ENCODE results near the gene YAP1.

YAP1 gene

GRCh38 chr11:102109896-102110760 lies at the start of gene YAP1:
Gene YAP1, plus strand, starts transcription at chr11:102110447. Its CDS starts 402 bp downstream, at chr11:102110849.
- peak; percentile 43 for DNase-seq (ENCODE audit: low spot score)

GRCh38 chr11:102061276-102061675 lies 49.0 kb upstream of the YAP1 start:
- DNase-seq (ENCODE audit: low spot score), result no peak

GRCh38 chr11:102062106-102062505 lies 48.1 kb upstream of the YAP1 start:
- no peak for DNase-seq (ENCODE audit: low spot score)

DNA sequence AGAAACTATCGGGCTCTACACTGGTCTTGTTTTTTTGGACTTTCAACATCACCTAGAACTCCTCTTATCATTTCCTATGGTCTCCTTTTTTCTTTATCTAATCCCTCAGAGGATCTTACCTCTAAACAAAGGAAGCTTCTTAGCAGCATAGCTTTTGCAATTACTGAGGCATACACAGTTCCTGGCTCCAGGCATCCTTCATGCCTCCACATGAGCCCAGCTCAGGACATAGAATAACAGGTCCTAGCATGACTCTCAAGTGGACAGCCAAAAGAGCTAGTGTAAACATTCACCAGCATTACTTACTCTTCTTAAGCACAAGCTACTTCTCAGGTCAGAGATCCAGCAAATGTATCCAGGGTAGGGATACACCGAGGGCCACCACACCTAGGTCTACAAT lies 45.9 kb upstream of the YAP1 start:
- no peak for DNase-seq (ENCODE audit: low spot score)

- no peak for DNase-seq (ENCODE audit: low spot score)
Observed at GRCh38 chr11:102070766-102071165, 39.5 kb upstream of the YAP1 start.

- DNase-seq (ENCODE audit: low spot score), result no peak
Observed at GRCh38 chr11:102071497-102072472, 38.5 kb upstream of the YAP1 start.

DNA sequence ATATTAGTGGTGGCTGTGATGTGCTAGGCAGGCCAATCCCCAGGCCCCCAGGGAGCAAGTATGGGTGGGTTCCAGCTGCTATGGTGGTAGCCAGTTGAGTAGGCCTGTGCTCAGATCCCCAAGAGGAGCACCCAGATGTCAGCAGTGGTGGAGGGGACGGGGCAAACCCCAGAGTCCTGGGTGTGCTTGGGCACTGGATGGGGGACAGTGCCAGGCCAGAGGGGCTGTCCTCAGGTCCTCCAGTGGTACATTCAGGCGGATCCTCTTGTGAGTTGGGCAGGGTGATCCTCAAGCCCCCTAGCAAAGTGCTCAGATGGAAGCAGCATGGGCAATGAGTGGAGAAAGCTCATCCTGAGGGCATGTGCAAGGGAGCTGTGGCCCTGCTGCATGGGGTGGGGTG lies 37.0 kb upstream of the YAP1 start:
- DNase-seq (ENCODE audit: low spot score), result no peak

DNA sequence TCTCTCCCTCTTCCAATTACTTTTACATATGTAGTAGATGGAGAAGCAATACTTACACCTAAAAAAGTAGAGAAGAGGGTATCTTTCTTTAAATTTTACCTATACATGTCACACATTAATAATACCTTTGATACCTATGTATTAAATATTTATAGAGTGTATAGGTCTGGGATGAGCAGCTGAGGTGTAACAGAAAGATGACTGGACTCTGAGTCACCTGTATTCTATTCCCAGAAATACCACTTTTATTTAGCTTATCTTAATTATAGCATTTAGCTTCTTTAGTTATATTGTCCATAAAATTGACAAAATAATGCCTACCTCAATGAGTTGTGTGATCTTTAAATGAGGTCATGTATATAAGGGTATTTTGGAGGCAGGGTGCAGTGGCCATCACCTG lies 30.6 kb upstream of the YAP1 start:
- no peak for DNase-seq (ENCODE audit: low spot score)

DNA sequence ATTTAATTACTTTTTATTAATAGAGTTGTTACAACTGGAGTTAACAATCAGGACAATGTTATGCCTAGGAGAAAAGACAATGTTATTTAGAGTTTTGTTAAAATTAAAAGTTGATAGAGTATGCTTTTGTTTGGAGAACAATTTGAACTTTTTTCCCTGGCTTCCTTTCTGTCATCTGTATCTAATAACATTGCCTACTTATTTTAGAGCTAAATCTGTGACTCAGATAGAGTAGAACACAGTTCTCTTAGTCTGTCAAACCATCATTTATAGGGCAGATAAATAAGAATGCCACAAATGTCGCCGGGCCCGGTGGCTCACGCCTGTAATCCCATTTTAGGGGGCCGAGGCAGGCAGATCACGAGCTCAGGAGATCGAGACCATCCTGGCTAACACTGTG lies 28.9 kb upstream of the YAP1 start:
- no peak for DNase-seq (ENCODE audit: low spot score)

GRCh38 chr11:102085864-102086551 lies 24.2 kb upstream of the YAP1 start:
- DNase-seq (ENCODE audit: low spot score), result no peak

- no peak for DNase-seq (ENCODE audit: low spot score)
Observed at GRCh38 chr11:102097186-102097585, 13.1 kb upstream of the YAP1 start.

GRCh38 chr11:102099755-102100154 lies 10.5 kb upstream of the YAP1 start:
- no peak for DNase-seq (ENCODE audit: low spot score)

- no peak for DNase-seq (ENCODE audit: low spot score)
Observed at GRCh38 chr11:102108734-102109440, 1.4 kb upstream of the YAP1 start.

GRCh38 chr11:102110761-102111010 lies 439 bp downstream of the YAP1 start:
- DNase-seq (ENCODE audit: low spot score), result no peak

- peak; percentile 11 for DNase-seq (ENCODE audit: low spot score)
Observed at GRCh38 chr11:102111011-102111786, 952 bp downstream of the YAP1 start.

GRCh38 chr11:102111787-102112508 lies 1.7 kb downstream of the YAP1 start:
- peak; percentile 3 for DNase-seq (ENCODE audit: low spot score)

GRCh38 chr11:102112509-102112821 lies 2.2 kb downstream of the YAP1 start:
- no peak for DNase-seq (ENCODE audit: low spot score)

- no peak for DNase-seq (ENCODE audit: low spot score)
Observed at GRCh38 chr11:102114032-102114431, 3.8 kb downstream of the YAP1 start.

DNA sequence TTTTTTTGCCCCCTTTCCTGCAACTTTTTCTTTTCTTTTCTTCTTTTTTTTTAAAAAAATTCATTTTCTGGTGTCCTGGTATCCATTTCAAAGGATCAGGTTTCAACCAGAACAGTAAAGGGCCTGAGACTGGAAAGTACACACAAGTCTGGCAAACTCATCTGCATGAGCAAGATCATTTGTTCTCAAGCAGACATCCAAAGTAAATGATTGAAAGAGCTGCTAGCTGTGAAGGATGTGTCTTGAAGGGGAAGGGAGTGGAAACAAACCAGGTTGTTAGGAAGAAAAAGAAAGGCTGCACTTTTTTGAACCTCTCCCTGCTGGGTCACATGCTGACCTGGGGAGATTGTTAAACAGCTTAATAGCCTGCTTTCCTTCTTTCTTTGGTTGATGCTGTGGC lies 5.3 kb downstream of the YAP1 start:
- DNase-seq (ENCODE audit: low spot score), result no peak

- no peak for DNase-seq (ENCODE audit: low spot score)
Observed at GRCh38 chr11:102116453-102117205, 6.4 kb downstream of the YAP1 start.
